Middle frontal gyrus (tissue), 1 donor: ENCODE measurements around the gene TBC1D9.

Source experiments
- DNase-seq: peaks from one replicate; pipeline ENCODE4 v3.0.0-alpha.2; 2015; ENCODE audit warnings: low spot score; ENCODE audit errors: extremely low spot score

The TBC1D9 gene

DNA sequence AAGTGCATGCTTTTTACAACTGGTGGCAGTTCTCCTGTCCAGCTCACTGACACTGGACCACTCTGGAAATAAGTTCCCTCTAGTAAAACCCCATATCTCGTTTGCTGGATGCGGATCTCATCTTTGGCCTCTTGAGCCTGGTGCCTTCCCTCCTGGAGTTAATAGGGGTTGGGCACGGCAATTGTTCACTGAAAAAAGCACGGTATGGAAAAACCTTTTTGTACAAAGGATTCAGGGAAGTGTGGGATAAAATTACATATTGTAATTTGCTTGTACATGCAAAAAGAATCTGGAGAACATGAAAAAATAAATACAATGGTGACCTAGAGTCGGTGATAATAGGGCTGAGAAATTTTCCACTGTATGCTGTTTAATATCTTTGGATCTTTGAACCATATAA is 30.6 kb downstream of the TBC1D9 start:
- no peak for DNase-seq

DNA sequence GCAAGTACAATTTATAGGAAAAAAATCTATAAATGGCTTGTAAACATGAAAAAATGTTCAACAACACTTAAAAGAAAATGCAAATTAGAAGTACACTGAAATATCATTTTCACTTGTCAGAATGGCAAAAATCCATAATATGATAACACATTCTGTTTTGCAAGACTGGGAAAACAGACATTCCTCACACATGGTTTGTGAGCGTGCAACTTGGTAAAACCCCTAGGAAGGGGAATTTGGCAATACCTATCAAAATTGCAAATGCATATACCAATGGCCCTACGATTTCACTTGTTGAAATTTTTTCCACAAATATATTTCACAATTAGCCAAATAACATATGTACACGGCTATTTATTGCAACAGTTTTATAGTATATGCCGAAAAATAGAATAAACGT is 31.4 kb downstream of the TBC1D9 start:
- no peak for DNase-seq

DNA sequence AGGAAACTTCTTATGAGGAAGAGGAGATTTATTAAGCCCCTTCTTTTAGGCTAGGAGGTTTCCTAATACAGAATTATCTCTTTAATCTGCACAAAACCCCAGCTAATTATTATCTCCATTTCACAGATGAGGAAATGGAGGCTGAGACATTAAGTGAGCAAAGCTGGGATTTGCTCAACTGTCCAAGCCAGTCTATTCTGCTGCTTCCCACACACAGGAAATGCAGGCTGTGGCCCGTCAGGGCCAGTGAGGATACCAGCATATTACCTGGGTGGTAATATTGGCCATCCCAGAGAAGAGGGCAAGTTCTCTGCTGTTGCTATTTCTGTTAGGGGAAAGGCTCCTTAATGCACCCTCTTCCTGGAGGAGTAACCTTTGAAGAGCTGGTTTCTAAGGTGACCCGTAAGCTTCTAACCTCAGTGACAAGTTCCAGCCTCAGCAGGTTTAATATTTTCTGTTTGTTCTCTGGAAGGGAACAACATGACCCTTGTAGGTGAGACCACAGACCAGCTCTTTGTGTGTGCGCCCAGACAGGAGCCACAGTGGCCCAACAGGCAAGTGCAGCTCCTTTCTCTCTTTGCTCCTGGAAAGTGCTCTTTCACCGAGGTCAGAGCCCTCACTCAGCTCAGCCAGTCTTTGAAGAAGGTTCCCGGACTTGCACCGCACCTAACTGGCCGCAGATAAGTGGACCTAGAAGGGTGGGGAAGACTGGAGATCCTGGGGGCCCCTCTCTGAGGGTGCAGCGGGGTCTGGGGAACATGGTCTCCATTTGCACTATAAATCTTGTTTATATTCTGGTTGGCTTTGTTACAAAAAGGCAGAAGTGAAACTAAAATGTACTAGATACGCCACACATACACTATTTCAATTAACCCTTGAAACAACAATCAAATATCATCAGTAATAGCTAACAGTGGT is 35.5 kb downstream of the TBC1D9 start:
- DNase-seq = no peak

DNA sequence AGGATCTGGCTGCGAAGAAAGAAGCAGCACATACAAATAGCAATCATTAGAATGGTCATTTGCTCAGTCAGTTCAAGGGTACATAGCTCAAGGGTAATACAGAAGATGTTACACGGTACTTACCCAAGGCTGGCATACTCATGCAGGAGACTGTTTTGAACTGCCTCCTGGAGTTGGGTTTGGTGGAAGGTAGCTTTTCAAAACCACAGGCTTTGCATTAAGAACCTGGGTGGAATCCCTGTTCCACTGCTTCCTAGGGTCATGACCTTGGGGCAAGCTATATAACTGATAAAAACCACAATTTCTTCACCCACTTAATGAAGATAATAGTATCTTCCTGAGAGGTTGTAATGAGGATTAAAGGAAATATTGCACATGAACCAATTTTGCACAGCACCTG is 36.5 kb downstream of the TBC1D9 start:
- DNase-seq = no peak

DNA sequence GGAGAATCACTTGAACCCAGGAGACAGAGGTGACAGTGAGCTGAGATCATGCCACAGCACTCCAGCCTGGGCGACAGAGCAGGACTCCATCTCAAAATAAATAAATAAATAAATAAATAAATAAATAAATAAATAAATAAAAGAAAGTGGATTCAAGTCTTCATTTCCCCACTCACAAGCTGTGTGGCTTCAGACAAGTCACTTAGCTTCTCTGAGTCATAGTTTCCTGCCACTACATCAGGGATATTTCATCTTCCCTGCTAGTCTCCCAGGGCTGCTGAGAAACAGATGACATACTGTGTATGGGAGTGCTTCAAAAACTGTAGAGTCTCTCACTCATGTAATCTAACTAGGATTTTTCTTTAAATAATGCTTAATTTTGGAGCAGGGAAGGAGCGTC is 37.2 kb downstream of the TBC1D9 start:
- DNase-seq = no peak

DNA sequence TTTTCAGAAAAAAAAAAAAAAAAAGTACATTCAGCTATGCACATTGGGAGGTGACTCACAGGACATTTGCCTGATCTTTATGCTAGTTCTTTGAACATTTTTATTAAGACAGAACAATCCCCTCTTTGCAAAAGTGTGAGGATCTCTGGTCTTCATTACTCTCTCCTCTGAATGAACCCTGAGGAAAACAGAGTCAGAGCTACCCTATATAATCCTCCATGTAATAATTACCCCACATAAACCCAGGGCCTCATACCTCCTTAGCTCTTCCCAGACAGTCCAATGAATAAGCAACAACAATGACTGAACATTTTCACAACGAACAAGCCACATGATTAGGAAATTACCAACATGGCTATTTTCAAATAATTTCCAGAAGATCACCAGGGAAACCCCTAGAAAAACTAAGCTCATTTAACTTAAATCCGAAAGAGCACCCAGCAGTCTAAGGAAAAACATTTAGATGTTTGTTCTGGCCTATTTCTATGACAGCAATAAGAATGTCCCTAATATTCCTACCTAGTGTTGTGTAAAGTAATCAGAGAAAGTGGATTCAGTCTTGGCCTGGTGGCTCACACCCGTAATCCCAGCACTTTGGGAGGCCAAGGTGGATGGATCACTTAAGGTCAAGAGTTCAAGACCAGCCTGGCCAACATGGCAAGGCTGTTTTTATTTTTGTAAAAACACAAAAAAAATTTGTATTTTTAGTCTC is 37.8 kb downstream of the TBC1D9 start:
- no peak for DNase-seq

DNA sequence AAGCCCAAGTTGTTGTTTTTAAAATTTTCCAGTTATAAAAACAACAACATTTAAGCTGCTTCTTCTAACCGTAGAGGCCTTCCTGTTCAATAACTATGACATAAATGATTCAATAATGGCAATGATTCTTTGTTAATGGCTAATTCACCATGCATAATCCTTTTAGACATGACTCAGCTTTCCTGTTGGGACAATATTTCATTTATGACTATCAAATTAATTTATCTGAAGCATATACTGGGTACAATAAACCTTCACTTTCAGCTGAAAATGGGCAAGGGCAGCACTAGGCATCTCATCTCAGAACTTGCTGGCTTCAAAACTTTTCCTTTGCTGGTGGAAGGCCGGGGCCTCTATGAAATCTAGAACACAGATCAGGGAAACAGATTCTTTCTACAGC is 38.9 kb downstream of the TBC1D9 start:
- DNase-seq = no peak

DNA sequence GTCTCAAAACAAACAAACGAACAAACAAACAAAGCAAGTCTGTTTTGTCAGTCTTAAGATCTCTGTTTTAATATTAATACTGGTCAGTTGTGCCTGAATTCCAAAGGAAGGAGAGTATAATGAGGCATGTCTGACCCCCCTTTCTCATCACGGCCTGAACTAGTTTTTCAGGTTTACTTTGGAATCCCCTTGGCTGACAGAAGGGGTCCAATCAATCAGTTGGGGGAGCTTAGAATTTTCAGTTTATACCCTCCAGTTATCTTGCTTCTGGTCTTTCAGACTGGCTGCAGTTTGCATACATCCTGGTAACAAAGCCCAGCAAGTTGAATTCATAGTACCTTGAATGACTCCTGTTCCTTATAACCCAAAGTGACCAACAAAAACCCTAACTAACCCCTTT is 41.1 kb downstream of the TBC1D9 start:
- no peak for DNase-seq

DNA sequence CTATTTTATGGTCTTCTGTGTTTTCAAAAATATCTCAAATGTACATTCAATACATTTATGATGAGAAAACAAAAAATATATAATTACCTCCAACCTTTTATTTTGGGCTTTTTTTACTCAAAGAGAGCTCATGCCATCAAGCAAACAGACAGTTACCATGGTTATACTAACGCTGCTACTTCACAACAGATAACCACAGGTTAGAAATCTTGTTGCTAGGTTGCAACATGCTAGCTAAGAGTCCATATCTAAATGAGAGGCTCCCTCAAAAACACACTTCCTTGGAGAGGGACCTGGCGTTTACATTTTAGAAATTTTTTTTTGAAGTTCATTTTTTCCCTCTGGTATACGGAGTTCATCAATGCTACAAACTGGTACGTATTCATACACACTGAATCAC is 44.3 kb downstream of the TBC1D9 start:
- no peak for DNase-seq

DNA sequence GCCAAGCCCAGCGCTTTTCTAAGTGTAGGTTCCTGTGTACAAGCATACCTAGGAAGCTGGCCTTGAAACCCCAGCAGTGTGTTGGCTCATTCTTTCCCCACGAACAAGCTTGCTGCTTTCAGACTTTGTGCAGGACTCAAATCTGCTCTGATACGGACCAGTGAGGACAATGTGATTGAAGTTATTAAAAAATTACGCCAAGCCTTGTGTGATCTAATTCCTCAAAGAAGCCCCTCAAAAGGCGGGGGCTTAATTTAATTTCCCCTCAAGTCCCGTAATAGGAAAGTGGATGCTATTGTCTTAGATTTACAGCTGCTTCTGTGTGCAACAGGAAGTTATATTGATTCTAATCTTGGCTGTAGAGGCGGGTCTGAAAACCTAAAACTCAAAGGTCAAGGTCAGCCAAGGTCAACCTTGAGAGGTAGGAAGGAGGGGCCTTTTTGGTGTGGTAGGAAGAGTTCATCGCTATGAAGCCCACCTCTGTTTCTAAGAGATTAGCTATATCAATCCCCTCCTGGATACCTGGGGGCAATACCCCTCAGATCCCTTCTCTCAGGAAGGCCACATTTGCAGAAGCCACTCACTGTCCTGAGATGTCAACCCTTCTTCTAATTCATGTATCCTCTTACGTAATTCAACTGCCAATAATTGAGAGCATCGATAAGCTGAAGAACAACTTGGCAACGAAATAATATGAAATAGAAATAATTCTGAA is 45.1 kb downstream of the TBC1D9 start:
- DNase-seq = no peak

DNA sequence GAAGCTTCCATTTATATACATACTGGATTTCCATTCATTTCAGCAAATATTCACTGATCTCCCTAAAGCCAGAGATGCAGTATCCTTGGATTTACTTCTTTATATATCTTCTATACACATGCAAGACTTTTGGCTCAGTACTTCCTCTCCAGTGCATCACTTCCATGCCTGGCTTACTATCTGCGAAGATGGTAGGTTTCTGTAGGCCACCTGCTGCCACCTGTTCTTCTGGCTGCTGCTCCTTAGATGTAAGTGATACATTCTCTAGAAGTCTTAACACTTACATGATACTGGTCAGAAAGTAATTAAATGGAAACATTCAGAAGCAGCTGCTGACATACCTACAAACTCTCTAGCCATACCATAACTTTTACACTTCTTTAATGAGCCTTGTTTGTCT is 48.9 kb downstream of the TBC1D9 start:
- DNase-seq = no peak

DNA sequence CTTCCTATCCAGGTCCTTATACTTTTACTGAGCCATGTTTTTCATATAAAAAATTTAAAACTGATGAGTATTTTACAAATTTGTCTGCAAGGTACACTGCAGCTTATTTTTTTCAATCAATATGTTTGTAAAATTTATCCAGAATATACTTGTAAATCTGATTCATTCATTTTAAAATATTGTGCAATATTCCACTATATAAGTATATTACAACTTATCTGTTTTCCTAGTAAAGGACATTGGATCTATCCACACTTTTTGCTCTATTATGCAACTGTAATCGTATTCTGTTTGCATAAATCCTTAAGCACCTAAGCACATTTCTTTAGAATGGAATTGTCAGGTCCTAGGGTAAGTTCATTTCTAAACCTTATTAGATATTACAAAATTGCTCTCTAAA is 49.5 kb downstream of the TBC1D9 start:
- no peak for DNase-seq

DNA sequence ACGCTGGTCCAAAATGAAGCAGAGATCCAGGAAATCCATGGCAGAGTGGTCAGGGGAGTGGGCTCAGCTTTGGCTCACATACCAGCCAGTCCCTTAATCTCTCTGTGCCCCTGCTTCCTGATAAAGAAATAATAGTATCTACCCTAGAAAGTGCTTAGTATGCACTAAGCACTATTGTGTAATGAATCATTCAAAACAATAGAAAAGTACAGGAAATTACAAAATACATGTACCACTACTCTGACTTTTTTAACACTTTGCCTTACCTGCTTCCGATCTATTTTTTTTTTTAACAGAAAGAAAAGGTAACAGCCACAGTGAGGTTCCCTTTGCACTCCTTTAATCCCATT is 49.9 kb downstream of the TBC1D9 start:
- no peak for DNase-seq

DNA sequence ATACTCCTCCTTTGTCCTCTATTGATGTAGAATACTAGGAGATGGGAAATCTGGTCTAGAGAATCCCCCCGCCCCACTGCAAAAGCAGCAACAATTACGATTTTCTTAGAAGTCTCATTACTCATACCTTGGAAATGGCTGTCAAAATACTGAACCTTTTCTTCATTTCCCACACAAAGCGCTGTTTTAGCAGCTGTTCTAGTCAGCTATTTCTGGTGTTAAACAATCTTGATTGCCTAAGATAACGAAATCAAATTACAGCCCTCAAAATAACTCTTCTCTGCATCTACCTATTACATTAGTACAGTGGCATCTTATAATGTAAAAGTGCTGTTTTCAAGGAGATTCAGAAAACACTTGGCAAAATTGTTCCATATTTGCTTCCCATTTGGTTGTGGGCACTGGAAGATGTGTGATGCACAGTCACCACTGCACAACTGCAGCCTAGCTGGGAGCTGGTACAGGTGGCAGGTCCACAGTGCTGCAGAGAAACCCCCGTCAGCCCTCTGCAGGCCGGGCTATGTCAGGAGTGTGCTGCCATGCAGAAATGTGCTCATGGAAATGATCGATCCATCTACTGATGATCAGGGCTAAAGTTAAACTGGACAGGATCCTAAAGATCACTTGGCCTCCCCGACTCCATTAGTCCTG is 50.4 kb downstream of the TBC1D9 start:
- no peak for DNase-seq

DNA sequence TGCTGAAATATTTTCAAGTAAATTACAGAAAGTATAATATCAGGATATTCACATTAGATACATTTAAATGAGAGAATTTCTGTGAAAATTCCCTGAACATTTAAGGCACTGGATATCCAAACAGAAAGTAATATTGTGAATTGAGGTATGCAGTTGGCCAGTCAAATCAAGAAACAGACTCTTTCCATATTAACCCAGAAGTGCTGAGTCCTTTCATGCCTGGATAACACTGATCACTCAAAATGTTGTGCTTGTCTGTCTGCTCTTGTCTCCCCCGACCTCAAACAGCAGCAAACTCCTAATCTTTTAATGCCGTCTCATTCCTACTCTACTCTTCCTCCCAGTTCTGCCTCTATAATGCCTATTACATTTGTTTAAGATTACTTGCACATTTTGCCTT is 51.2 kb downstream of the TBC1D9 start:
- no peak for DNase-seq

DNA sequence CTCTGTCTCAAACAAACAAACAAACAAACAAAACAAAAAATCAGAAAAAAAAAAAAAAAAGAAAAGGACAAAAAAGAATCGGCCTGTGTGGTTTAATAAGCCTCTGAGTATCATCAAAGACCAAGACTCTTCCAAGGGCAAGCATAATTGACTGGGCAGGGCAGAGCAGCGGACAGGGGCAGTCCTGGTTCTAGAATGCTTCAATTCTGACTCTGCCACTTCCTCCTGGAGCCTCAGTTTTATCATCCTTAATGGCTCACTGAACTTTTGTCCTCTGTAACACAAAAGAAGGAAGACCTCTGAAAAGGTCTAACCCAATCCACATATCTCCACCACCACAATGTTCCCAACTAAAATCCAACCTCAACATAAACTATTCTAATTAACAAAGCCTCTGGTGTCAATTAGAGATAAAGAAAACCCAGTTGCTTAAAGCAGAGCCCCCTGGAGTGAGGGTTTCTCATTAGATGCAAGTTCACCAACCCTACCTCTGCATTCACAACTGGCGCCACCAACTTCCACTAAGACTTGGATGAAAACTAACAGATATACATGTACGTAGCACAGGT is 51.7 kb downstream of the TBC1D9 start:
- DNase-seq = no peak

DNA sequence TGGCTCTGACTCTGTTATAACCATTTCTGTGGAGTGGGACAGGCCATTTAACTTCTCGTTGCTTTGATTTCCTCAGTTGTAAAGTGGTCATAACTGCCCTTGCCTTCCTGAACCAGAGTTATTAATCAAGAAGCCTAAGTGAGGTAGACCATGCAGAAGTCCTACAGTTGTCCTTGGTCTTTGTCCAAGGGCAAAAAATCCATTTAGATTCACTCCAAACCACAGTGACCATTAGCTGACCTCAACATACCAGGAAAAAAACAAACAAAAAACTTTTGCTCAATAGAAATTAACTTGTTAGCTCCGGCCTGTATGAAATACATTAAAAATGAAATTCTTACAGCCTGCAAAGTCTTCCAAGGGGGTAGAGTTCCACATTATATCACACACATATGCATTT is 52.7 kb downstream of the TBC1D9 start:
- DNase-seq = no peak

DNA sequence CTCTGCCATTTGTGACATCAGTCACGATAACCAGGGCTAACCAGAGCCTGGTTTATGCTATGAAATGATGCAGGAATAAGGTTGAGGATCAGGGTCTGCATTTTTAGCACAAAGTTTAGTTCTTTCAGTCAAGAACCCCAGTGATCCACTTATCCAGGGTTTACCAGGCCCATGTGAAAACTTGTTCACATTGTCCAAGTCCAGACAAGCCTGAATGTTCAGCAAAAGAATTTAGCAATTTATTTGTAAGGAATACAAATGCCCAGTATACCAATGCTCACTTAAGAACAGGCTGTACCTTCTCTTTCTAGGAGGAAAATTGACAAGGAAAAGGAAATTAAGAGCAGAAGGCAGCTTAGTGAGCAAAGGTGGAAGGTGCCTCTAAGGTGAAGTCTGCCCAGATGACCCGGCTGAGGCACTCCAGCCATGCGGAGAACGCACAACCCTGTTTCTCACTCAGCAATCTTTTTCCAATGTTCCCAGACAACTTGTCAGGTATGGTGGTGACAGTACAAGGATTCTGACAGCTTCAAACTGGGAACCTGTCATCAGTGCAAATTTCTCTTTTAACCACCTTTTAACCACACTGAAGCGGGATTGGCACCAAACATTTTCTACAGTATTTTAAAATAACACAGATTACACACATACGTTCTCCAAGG is 54.0 kb downstream of the TBC1D9 start:
- DNase-seq = no peak

DNA sequence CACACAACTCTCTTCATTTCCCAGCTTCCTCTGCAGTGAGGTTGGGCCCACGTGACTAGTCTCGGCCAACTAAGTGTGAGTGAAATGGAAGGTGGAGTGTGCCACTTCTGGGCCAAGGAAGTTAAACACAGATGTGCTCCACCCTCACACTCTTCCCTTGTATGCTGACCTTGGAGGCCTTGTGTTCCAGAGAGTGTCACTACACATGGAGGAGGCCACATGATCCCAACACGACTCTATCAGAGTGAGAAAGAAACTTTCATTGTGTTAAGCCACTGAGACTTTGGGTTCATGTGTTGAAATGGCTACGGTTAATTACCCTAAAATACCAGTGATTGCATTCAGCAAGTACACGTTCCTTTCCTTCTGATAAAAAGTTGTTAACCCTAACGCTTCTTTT is 55.1 kb downstream of the TBC1D9 start:
- DNase-seq = no peak

DNA sequence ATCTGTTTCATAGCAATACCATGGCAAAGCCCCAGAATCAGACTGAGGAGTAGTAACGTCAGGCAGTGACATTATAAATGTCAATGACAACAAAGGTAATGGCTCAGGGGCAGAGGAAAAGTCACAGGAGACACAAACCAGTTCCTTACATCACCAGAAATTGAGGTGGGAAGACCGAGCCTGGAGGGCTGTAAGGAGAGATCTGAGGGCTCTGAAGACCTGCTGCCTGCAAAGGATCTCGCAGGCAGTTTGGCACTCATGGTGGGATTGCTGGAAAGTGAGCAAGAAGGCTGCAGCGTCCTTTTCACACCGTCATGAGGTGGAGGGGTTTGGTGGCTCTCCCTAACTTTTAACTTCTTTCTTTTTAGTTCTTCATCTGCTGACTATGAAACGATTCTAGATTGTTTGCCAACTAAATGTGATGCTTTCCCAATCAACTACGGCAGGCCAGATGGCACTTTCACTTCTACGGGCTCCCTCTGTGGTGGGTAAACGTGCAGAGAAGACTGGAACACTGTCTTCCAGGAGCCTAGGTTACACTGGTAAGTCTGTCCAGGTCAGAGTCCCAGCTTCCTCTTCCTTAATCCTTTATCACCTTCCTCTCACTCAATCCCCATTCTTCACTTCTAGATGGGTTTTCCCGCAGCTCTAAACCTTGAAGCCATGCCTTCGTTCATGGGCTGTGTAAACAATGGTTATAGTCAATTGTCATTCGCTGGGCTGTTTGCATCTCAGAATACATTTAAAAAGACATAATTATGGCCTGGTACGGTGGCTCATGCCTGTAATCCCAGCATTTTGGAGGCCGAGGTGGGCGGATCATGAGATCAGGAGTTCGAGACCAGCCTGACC is 58.2 kb downstream of the TBC1D9 start:
- DNase-seq = no peak
